Neutrophil (primary cell): ENCODE results near the gene THAP4.

Experiments used
- H3K27ac ChIP-seq: fragments of 200-600 bp; sonication (generic); 2 replicates; pipeline ENCODE4 v1.5.1; 2016; ENCODE audit warnings: mild to moderate bottlenecking, moderate library complexity
- H3K27me3 ChIP-seq: fragments of 200-600 bp; sonication (generic); 2 replicates; pipeline ENCODE4 v1.6.0; 2016; ENCODE audit warnings: mild to moderate bottlenecking
- H3K36me3 ChIP-seq: fragments of 200-600 bp; sonication (generic); 2 replicates; pipeline ENCODE4 v1.5.1; 2017
- H3K4me1 ChIP-seq, 2 experiments: fragments of 200-600 bp in 1 of 2; sonication (generic) in 1 of 2; 1 replicate in 1 of 2; 2 replicates in 1 of 2; pipeline versions ENCODE4 v1.5.1 to v1.6.1; 2013 to 2016; ENCODE audit warnings: low read depth in 1 of 2, low read length in 1 of 2, mild to moderate bottlenecking in 1 of 2, moderate library complexity in 1 of 2; ENCODE audit not compliant: control insufficient read depth in 1 of 2, insufficient read depth in 1 of 2
- H3K4me3 ChIP-seq, 2 experiments: fragments of 200-600 bp in 1 of 2; sonication (generic) in 1 of 2; 1 replicate in 1 of 2; 2 replicates in 1 of 2; pipeline ENCODE4 v1.5.1; 2013 to 2016; ENCODE audit warnings: low read depth in 1 of 2, low read length in 1 of 2, mild to moderate bottlenecking in 1 of 2, moderate library complexity in 1 of 2
- H3K9me3 ChIP-seq: fragments of 200-600 bp; sonication (generic); 2 replicates; pipeline ENCODE4 v1.5.1; 2016
- CTCF ChIP-seq: fragments of 200-600 bp; sonication (generic); IDR thresholded peaks from 2 replicates; pipeline ENCODE4 v1.5.1; 2016; ENCODE audit warnings: antibody characterized with exemption

The THAP4 gene

DNA sequence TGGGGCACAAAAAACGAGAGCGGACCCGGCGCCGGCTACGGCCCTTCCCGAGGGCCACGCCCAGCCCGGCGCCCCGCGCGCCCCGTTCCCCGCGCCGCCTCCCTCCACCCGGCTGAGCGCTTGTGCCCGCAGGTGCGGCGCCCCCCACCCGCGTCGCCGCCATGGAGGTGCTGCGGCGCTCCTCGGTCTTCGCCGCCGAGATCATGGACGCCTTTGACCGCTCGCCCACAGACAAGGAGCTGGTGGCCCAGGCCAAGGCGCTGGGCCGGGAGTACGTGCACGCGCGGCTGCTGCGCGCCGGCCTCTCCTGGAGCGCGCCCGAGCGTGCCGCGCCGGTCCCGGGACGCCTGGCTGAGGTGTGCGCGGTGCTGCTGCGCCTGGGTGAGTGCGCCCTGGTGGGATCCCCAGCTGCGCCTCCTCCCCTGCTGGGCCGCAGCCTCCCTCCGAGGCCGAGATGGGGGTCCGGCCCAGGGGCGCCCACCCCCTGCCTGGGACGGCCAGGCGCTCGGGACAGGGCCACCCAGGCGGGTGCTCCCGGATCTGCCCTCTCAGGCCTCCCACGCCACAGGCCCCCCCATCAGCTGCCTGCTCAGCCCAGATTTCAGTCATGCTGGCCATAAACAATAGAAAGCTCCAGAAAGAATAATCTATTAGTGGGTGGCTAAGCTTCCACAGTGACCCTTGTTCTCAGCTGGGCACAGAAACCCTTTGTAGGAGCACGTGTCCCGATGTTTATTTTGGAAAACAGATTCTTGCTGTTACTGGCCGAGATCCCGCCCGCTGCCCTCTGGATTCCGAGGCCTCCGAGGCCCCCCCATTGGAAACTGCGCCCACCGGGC is 77.4 kb downstream of the THAP4 start:
- Histone ChIP-seq H3K4me1 (peaks cover 7% of the 10 kb centered on the region in 2 experiments), H3K4me3 (no peak overlapping the region), H3K27ac (no peak overlapping the region), H3K36me3 (no peaks in the 10 kb centered on the region), H3K9me3 (no peaks in the 10 kb centered on the region), H3K27me3 (peaks cover 79% of the 10 kb centered on the region)
- TF ChIP-seq CTCF, result no peak

DNA sequence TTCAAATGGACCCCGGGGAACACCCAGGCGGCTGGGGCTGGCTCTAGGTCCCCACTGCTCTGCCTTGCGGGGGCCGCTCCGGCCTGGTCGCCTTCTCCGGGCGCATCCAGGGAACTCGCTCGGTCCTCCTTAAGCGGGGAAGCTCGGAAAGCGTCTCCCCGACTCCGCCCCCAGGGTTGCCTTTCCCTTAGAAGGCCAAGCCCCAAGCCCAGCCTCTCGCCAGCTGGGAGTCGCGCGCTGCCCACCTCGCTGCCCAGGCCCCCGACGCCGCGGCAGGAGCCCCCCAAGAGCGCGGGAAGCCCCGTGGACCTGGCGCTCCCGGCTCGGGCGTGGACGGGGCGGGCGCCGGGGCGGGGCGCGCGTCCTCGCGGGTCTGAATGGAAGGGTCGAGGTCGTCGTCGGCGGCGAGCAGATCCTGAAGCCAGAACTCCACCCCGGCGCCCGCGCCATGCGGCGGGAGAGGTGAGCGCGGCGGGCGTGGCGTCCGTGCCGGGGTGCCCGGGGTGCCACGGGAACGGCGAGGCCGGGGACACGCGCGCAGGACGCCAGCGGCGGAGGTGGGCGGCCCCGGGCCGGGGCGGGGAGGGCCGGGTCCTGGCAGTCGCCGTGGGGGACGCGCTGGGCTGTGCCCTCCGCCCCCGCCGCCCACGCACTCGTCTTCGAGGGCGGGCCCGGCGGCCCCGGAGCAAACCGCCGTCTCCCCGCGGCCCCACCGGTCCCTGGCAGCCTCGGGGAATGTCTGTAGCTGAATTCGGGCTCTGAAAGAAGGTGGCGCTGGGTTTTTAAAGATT is 78.2 kb downstream of the THAP4 start, which contains the start of gene BOK:
BOK (plus strand) TSS at position 214 of the 791 bp plus-strand sequence. CDS start 739 bp downstream, outside the sequence.
- no peak within 1 kb of the TSS for H3K27ac ChIP-seq
- TF ChIP-seq CTCF, result no peak
- no peaks in the 10 kb centered on the region for H3K36me3 ChIP-seq
- peaks cover 87% of the 10 kb centered on the region for H3K27me3 ChIP-seq
- peaks cover 7% of the 10 kb centered on the region in 2 experiments for H3K4me1 ChIP-seq
- no peak within 1 kb of the TSS for H3K4me3 ChIP-seq
- H3K9me3 ChIP-seq, result no peaks in the 10 kb centered on the region

GRCh38 chr2:241556746-241557145 is 80.2 kb downstream of the THAP4 start:
- no peaks in the 10 kb centered on the region for H3K9me3 ChIP-seq
- H3K27ac ChIP-seq, result no peak overlapping the region
- H3K27me3 ChIP-seq, result peaks cover 97% of the 10 kb centered on the region
- no peak overlapping the region for H3K4me3 ChIP-seq
- TF ChIP-seq CTCF, result no peak
- H3K4me1 ChIP-seq, result peaks cover 7% of the 10 kb centered on the region in 2 experiments
- H3K36me3 ChIP-seq, result no peaks in the 10 kb centered on the region

- Histone ChIP-seq H3K27ac (no peak overlapping the region), H3K9me3 (no peaks in the 10 kb centered on the region), H3K4me3 (no peak overlapping the region), H3K27me3 (peaks cover 100% of the 10 kb centered on the region), H3K36me3 (no peaks in the 10 kb centered on the region), H3K4me1 (peaks cover 7% of the 10 kb centered on the region in 2 experiments)
- TF ChIP-seq CTCF, result no peak
Measured at GRCh38 chr2:241555711-241556110, 81.2 kb downstream of the THAP4 start.

DNA sequence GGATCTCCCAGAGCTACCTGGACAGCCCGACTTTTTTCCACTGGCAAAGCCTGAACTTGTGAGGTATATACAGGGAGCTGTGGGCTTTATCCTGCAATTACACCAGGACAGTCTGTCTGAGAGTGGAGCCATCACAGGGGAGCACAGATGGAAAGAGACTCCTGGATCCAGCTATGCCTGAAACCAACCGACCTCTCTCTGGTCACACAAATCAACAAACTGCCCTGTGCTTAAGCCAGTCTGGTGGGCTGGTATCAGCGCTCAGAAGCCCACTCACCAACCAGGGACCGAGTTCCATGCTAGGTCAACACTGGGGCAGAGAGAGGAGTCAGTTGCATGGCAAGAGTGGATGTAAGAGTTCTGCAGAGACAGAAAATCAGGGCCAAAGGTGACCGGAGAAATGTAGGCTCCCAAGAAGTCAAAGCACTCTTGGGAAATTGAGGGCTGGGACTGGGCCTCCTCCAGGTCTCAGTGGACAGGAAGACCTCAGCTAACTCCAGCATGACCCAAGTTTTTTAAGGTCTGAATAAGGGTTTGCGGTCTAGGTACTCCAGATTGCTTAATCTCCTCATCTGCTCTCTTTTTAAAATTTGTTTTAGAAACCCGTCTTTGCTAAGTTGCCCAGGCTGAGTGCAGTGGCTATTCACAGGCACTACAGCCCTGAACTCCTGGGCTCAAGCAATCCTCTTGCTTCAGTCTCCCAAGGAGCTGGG is 82.2 kb downstream of the THAP4 start:
- no peak for TF ChIP-seq CTCF
- Histone ChIP-seq H3K9me3 (no peaks in the 10 kb centered on the region), H3K4me1 (peaks cover 7% of the 10 kb centered on the region in 2 experiments), H3K27me3 (peaks cover 97% of the 10 kb centered on the region), H3K4me3 (no peak overlapping the region), H3K36me3 (no peaks in the 10 kb centered on the region), H3K27ac (no peak overlapping the region)
